Liver (tissue), 9 donors: ENCODE data around the gene WNT5A. TPM values are rescaled to one million over a fixed set of nuclear protein-coding genes. Genes with fewer than 3 reads are reported as not detected.

ENCODE experiments used
- DNase-seq: peaks from one replicate; pipeline ENCODE4 v3.0.0-alpha.2; 2017; ENCODE audit warnings: low spot score
- H3K27ac ChIP-seq, 2 donors: one replicate each; pipeline ENCODE4 v1.7.0; 2013; ENCODE audit warnings: inconsistent platforms in 2 of 2, low read length in 2 of 2, control low read depth in 1 of 2, low read depth in 1 of 2, mild to moderate bottlenecking in 1 of 2
- H3K27me3 ChIP-seq, 4 donors: one replicate each; pipeline versions ENCODE4 v1.6.1 to v1.7.0; 2013; ENCODE audit warnings: low read length in 3 of 4, inconsistent platforms in 1 of 4, mild to moderate bottlenecking in 1 of 4, moderate library complexity in 1 of 4; ENCODE audit not compliant: control insufficient read depth in 4 of 4, insufficient read depth in 4 of 4
- H3K36me3 ChIP-seq, 4 donors: one replicate each; pipeline versions ENCODE4 v1.6.1 to v1.7.0; 2013; ENCODE audit warnings: low read length in 3 of 4, mild to moderate bottlenecking in 3 of 4, low read depth in 1 of 4, moderate library complexity in 1 of 4; ENCODE audit not compliant: control insufficient read depth in 4 of 4, insufficient read depth in 3 of 4
- H3K4me1 ChIP-seq, 4 donors: one replicate each; pipeline versions ENCODE4 v1.6.1 to v1.7.0; 2013; ENCODE audit warnings: low read length in 3 of 4, mild to moderate bottlenecking in 3 of 4, moderate library complexity in 1 of 4; ENCODE audit not compliant: control insufficient read depth in 4 of 4, insufficient read depth in 4 of 4
- H3K4me3 ChIP-seq, 3 donors: one replicate each; pipeline versions ENCODE4 v1.6.1 to v1.7.0; 2013; ENCODE audit warnings: low read length in 3 of 3, control low read depth in 1 of 3, low read depth in 1 of 3, mild to moderate bottlenecking in 1 of 3
- H3K9ac ChIP-seq, 2 donors: one replicate each; pipeline ENCODE4 v1.7.0; 2013; ENCODE audit warnings: low read length in 2 of 2, mild to moderate bottlenecking in 2 of 2, moderate library complexity in 2 of 2, control low read depth in 1 of 2, low read depth in 1 of 2
- H3K9me3 ChIP-seq, 4 donors: one replicate each; pipeline versions ENCODE4 v1.6.1 to v1.7.0; 2013; ENCODE audit warnings: low read length in 3 of 4; ENCODE audit not compliant: control insufficient read depth in 4 of 4
- EGR1 ChIP-seq, 2 donors: IDR thresholded peaks; 2 replicates each; pipeline ENCODE4 v1.6.1; 2016 to 2018; ENCODE audit warnings: antibody characterized with exemption in 2 of 2, low read depth in 2 of 2
- FOXA1 ChIP-seq: IDR thresholded peaks from 2 replicates; pipeline ENCODE4 v1.6.1; 2016; ENCODE audit warnings: antibody characterized with exemption
- FOXA2 ChIP-seq: IDR thresholded peaks from 2 replicates; pipeline ENCODE4 v1.6.1; 2016; ENCODE audit warnings: antibody characterized with exemption
- GABPA ChIP-seq, 2 donors: IDR thresholded peaks in 1 of 2; conservative IDR thresholded peaks in 1 of 2; 2 replicates each; pipeline ENCODE4 v1.6.1; 2016; ENCODE audit warnings: antibody characterized with exemption in 2 of 2, mild to moderate bottlenecking in 1 of 2, moderate library complexity in 1 of 2
- HNF4A ChIP-seq, 2 donors: conservative IDR thresholded peaks; 2 replicates each; pipeline ENCODE4 v1.6.1; 2016; ENCODE audit warnings: antibody characterized with exemption in 2 of 2, mild to moderate bottlenecking in 2 of 2
- HNF4G ChIP-seq: IDR thresholded peaks from 2 replicates; pipeline ENCODE4 v1.6.1; 2016; ENCODE audit warnings: antibody characterized with exemption
- JUND ChIP-seq, 2 donors: IDR thresholded peaks; 2 replicates each; pipeline ENCODE4 v1.6.1; 2016; ENCODE audit warnings: antibody characterized with exemption in 2 of 2
- NR2F2 ChIP-seq: IDR thresholded peaks from 2 replicates; pipeline ENCODE4 v1.6.1; 2016; ENCODE audit warnings: antibody characterized with exemption
- RAD21 ChIP-seq, 2 donors: IDR thresholded peaks; 2 replicates each; pipeline ENCODE4 v1.6.1; 2016; ENCODE audit warnings: antibody characterized with exemption in 2 of 2, mild to moderate bottlenecking in 2 of 2
- RXRA ChIP-seq, 2 donors: IDR thresholded peaks; 2 replicates each; pipeline ENCODE4 v1.6.1; 2017 to 2018; ENCODE audit warnings: antibody characterized with exemption in 2 of 2, mild to moderate bottlenecking in 1 of 2
- TAF1 ChIP-seq: conservative IDR thresholded peaks from 2 replicates; pipeline ENCODE4 v1.6.1; 2016; ENCODE audit warnings: antibody characterized with exemption, mild to moderate bottlenecking
- YY1 ChIP-seq: IDR thresholded peaks from 2 replicates; pipeline ENCODE4 v1.6.1; 2016; ENCODE audit warnings: antibody characterized with exemption, mild to moderate bottlenecking
- WGBS: extraction: QIAGEN DNeasy Blood & Tissue Kit; methylation state at CpG from one replicate; pipeline ENCODE4 v1.1.7; 2013; 5-methylcytosine and 5-hydroxymethylcytosine counted together
- polyA plus RNA-seq, 2 donors: library from polyadenylated mRNA; stranded (reverse) in 1 of 2; unstranded in 1 of 2; fragments of 200-250 nt in 1 of 2; fragments of >200 nt in 1 of 2; fragmentation: Nextera tagmentation in 1 of 2; extraction: Ambion mirVana in 1 of 2; gene quantifications; one replicate each; pipeline versions ENCODE4 v1.2.1 to v1.2.3, GENCODE V29; 2013 to 2015
- total RNA-seq, 2 donors: library from RNA; depleted of rRNA; stranded (reverse); fragments of >200 nt; gene quantifications; one replicate each; pipeline ENCODE4 v1.2.3, GENCODE V29; 2014
- TF ChIP-seq, protein P1 (sequence below): IDR thresholded peaks from 2 replicates; pipeline ENCODE4 v1.6.1; 2016; ENCODE audit warnings: antibody characterized with exemption
- TF ChIP-seq, protein P2 (sequence below): IDR thresholded peaks from 2 replicates; pipeline ENCODE4 v1.6.1; 2016; ENCODE audit warnings: antibody characterized with exemption
- TF ChIP-seq, protein P3 (sequence below): IDR thresholded peaks from 2 replicates; pipeline ENCODE4 v1.6.1; 2016; ENCODE audit warnings: antibody characterized with exemption
- TF ChIP-seq, protein P4 (sequence below): fragments of 150-350 bp; IDR thresholded peaks from 2 replicates; pipeline ENCODE4 v1.5.1; 2017; ENCODE audit warnings: improper control_type of control experiment, low read depth, low read length; ENCODE audit not compliant: missing input control
- TF ChIP-seq, protein P5 (sequence below): IDR thresholded peaks from 2 replicates; pipeline ENCODE4 v1.6.1; 2016; ENCODE audit warnings: antibody characterized with exemption, mild to moderate bottlenecking
- donor health status: healthy.
- donor health status: healthy.
- donor health status: healthy.
- donor health status: healthy.
- donor health status: healthy.

Gene WNT5A
- total and polyA plus RNA-seq, 4 donors: 0.18 to 1.3 (median 0.66) TPM

DNA sequence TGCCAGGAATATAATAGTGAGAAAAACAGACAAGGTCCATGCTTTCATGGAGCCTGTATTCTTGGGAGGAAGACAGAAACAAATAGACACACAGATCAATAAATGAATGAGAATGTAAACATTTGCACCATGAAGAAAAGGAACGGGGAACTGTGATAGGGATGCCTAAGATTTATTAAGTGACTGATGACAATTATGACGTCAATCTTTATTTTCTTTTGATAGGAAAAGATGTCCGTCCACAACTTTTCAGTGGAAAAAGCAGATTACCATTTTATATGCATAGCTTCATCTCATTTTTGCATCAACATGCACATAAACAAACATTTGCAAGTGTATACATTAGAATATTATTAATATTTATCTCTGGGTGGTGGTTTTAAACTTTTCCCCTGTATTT is 27.9 kb upstream of the WNT5A start:
- no peak overlapping the region for H3K9ac ChIP-seq
- no peak overlapping the region for H3K4me3 ChIP-seq
- no peaks in the 10 kb centered on the region for H3K36me3 ChIP-seq
- H3K27ac ChIP-seq: no peak overlapping the region
- TF ChIP-seq FOXA2: no peak
- TF ChIP-seq RXRA (IDR thresholded peaks at IDR 0.05): no peak
- no peak for TF ChIP-seq GABPA (IDR thresholded peaks at IDR 0.05 in 1 of 2, conservative IDR thresholded peaks at IDR 0.05 in 1 of 2)
- no peak for TF ChIP-seq YY1
- TF ChIP-seq NR2F2: no peak
- TF ChIP-seq, protein P1, sequence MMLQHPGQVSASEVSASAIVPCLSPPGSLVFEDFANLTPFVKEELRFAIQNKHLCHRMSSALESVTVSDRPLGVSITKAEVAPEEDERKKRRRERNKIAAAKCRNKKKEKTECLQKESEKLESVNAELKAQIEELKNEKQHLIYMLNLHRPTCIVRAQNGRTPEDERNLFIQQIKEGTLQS: no peak
- TF ChIP-seq JUND (IDR thresholded peaks at IDR 0.05): no peak
- no peak for TF ChIP-seq FOXA1
- no peak for TF ChIP-seq TAF1
- no peak for TF ChIP-seq EGR1 (IDR thresholded peaks at IDR 0.05; ENCODE audit: low read depth in 2 of 2)
- no peak for TF ChIP-seq RAD21 (IDR thresholded peaks at IDR 0.05)
- TF ChIP-seq, protein P2, sequence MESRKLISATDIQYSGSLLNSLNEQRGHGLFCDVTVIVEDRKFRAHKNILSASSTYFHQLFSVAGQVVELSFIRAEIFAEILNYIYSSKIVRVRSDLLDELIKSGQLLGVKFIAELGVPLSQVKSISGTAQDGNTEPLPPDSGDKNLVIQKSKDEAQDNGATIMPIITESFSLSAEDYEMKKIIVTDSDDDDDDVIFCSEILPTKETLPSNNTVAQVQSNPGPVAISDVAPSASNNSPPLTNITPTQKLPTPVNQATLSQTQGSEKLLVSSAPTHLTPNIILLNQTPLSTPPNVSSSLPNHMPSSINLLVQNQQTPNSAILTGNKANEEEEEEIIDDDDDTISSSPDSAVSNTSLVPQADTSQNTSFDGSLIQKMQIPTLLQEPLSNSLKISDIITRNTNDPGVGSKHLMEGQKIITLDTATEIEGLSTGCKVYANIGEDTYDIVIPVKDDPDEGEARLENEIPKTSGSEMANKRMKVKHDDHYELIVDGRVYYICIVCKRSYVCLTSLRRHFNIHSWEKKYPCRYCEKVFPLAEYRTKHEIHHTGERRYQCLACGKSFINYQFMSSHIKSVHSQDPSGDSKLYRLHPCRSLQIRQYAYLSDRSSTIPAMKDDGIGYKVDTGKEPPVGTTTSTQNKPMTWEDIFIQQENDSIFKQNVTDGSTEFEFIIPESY: no peak
- no peaks in the 10 kb centered on the region for H3K4me1 ChIP-seq
- 70% methylated on average over 3 of the region's 3 CpGs for WGBS
- DNase-seq: no peak
- no peaks in the 10 kb centered on the region for H3K9me3 ChIP-seq
- H3K27me3 ChIP-seq: no peaks in the 10 kb centered on the region

DNA sequence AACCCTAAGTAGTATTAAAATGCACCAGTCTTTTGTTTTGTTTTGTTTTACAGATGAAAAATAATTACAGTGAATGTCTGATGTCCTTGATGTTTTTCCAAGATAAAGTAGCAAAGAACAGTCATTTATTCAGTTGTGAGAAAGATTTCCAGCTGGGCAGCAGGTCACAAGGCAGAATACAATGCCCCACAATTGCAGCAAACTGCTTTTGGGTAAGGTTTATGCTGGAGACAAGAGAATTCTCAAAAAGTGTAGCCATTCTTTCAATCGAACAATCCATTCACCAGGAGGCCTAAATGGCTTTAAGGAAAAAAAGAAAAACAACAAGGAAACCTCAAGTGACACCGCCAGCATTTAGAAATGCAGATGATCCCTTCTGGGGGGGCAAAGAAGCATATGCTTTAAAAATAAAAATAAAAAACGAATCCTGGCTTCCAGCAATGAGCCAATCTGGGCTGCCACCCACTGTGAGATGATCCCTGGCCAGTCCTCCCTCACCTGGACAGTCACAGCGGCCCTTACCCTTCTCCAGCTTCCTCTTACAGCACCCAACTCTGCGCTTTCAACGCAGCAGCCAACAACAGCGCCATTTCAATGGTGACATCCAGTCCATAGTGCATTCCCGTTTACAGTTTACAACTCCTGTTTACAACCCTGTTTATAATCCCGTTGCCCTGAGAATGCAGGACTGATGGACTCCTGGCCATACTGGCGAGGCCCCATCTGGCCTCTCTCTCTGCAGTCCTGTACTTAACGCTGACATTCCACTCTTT is 25.7 kb upstream of the WNT5A start:
- Histone ChIP-seq H3K4me3 (no peak overlapping the region), H3K36me3 (no peaks in the 10 kb centered on the region), H3K9me3 (no peaks in the 10 kb centered on the region), H3K27ac (no peak overlapping the region), H3K9ac (no peak overlapping the region), H3K4me1 (no peaks in the 10 kb centered on the region), H3K27me3 (no peaks in the 10 kb centered on the region)
- WGBS: 68% methylated on average over 11 of the region's 11 CpGs
- TF ChIP-seq TAF1: no peak
- TF ChIP-seq YY1: no peak
- TF ChIP-seq, protein P2: no peak
- TF ChIP-seq HNF4G: no peak
- TF ChIP-seq NR2F2: no peak
- TF ChIP-seq FOXA1: no peak
- no peak for TF ChIP-seq FOXA2
- TF ChIP-seq, protein P3, sequence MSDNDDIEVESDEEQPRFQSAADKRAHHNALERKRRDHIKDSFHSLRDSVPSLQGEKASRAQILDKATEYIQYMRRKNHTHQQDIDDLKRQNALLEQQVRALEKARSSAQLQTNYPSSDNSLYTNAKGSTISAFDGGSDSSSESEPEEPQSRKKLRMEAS: no peak
- TF ChIP-seq, protein P4, sequence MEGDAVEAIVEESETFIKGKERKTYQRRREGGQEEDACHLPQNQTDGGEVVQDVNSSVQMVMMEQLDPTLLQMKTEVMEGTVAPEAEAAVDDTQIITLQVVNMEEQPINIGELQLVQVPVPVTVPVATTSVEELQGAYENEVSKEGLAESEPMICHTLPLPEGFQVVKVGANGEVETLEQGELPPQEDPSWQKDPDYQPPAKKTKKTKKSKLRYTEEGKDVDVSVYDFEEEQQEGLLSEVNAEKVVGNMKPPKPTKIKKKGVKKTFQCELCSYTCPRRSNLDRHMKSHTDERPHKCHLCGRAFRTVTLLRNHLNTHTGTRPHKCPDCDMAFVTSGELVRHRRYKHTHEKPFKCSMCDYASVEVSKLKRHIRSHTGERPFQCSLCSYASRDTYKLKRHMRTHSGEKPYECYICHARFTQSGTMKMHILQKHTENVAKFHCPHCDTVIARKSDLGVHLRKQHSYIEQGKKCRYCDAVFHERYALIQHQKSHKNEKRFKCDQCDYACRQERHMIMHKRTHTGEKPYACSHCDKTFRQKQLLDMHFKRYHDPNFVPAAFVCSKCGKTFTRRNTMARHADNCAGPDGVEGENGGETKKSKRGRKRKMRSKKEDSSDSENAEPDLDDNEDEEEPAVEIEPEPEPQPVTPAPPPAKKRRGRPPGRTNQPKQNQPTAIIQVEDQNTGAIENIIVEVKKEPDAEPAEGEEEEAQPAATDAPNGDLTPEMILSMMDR: no peak
- no peak for TF ChIP-seq JUND (IDR thresholded peaks at IDR 0.05)
- no peak for TF ChIP-seq EGR1 (IDR thresholded peaks at IDR 0.05; ENCODE audit: low read depth in 2 of 2)
- TF ChIP-seq GABPA (IDR thresholded peaks at IDR 0.05 in 1 of 2, conservative IDR thresholded peaks at IDR 0.05 in 1 of 2): no peak
- TF ChIP-seq, protein P5, sequence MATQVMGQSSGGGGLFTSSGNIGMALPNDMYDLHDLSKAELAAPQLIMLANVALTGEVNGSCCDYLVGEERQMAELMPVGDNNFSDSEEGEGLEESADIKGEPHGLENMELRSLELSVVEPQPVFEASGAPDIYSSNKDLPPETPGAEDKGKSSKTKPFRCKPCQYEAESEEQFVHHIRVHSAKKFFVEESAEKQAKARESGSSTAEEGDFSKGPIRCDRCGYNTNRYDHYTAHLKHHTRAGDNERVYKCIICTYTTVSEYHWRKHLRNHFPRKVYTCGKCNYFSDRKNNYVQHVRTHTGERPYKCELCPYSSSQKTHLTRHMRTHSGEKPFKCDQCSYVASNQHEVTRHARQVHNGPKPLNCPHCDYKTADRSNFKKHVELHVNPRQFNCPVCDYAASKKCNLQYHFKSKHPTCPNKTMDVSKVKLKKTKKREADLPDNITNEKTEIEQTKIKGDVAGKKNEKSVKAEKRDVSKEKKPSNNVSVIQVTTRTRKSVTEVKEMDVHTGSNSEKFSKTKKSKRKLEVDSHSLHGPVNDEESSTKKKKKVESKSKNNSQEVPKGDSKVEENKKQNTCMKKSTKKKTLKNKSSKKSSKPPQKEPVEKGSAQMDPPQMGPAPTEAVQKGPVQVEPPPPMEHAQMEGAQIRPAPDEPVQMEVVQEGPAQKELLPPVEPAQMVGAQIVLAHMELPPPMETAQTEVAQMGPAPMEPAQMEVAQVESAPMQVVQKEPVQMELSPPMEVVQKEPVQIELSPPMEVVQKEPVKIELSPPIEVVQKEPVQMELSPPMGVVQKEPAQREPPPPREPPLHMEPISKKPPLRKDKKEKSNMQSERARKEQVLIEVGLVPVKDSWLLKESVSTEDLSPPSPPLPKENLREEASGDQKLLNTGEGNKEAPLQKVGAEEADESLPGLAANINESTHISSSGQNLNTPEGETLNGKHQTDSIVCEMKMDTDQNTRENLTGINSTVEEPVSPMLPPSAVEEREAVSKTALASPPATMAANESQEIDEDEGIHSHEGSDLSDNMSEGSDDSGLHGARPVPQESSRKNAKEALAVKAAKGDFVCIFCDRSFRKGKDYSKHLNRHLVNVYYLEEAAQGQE: no peak
- TF ChIP-seq HNF4A (conservative IDR thresholded peaks at IDR 0.05): no peak
- TF ChIP-seq, protein P1: no peak
- TF ChIP-seq RXRA (IDR thresholded peaks at IDR 0.05): no peak
- no peak for DNase-seq
